Naive thymus-derived CD8-positive, alpha-beta T cell (primary cell): ENCODE results near the gene PCDHB11. TPM values are rescaled to one million over a fixed set of nuclear protein-coding genes. Genes with fewer than 3 reads are reported as not detected.
"Not testable (repeated sequence)": the region's sequence is repeated elsewhere in the genome, so short reads cannot be mapped to it uniquely, and the experiment has no call there.

Source experiments
- ATAC-seq, 2 donors: fragments of 150-1000 bp; cut with Tn5 transposase in 1 of 2; sonication (Bioruptor Pico), chemical (Tn5 transposase) in 1 of 2; 1 replicate in 1 of 2; 2 replicates in 1 of 2; pipeline ENCODE4 v1.10.0; 2021; ENCODE audit warnings: mild to moderate bottlenecking in 2 of 2, moderate library complexity in 2 of 2
- POLR2A ChIA-PET: fragments of 350-600 bp; sonication (Branson Sonifier 250); formaldehyde crosslinking; loops from one replicate; lab custom pipeline; 2021; ENCODE audit warnings: antibody characterized with exemption; lab: Charles Lee
- DNase-seq, 10 donors: peaks; one replicate each; pipeline versions ENCODE4 v3.0.0 to v3.0.0-alpha.2; 2020 to 2022
- H3K27ac Mint-ChIP-seq, 10 donors: one replicate each; pipeline ENCODE4 v1.8.0; 2020 to 2022; ENCODE audit warnings: mild to moderate bottlenecking in 10 of 10, mixed read lengths in 10 of 10, moderate library complexity in 4 of 10, inconsistent platforms in 1 of 10
- H3K27me3 Mint-ChIP-seq, 5 donors: one replicate each; pipeline ENCODE4 v1.8.0; 2021 to 2022; ENCODE audit warnings: mixed read lengths in 5 of 5
- H3K36me3 Mint-ChIP-seq, 3 donors: one replicate each; pipeline ENCODE4 v1.8.0; 2020 to 2022; ENCODE audit warnings: mixed read lengths in 3 of 3, mild to moderate bottlenecking in 2 of 3, inconsistent platforms in 1 of 3
- H3K4me1 Mint-ChIP-seq, 4 donors: one replicate each; pipeline ENCODE4 v1.8.0; 2021 to 2022; ENCODE audit warnings: mixed read lengths in 4 of 4
- H3K4me3 Mint-ChIP-seq, 10 donors: one replicate each; pipeline ENCODE4 v1.8.0; 2020 to 2022; ENCODE audit warnings: mild to moderate bottlenecking in 10 of 10, mixed read lengths in 10 of 10, moderate library complexity in 6 of 10, inconsistent platforms in 1 of 10
- H3K9me3 Mint-ChIP-seq, 9 donors: one replicate each; pipeline ENCODE4 v1.8.0; 2020 to 2022; ENCODE audit warnings: mixed read lengths in 9 of 9, mild to moderate bottlenecking in 3 of 9, inconsistent platforms in 1 of 9, moderate library complexity in 1 of 9
- polyA plus RNA-seq, 3 donors: library from polyadenylated mRNA; unstranded; fragments of 300-500 nt; fragmentation: Illumina TruSeq; gene quantifications; one replicate each; pipeline ENCODE4 v1.2.3, GENCODE V29; 2021
- total RNA-seq, 8 experiments: library from RNA in 2 of 8; stranded (reverse) in 2 of 8; gene quantifications; one replicate each; pipeline ENCODE4 v1.2.3 and lab custom pipeline; 2021 to 2026

The PCDHB11 gene
- total and polyA plus RNA-seq, 5 experiments from 2014 or later = not detected

GRCh38 chr5:141223112-141223783, 23.8 kb downstream of the PCDHB11 start, which contains the start of gene PCDHB14:
TSS of gene PCDHB14 (plus strand) at chr5:141223343. CDS start at chr5:141223506, 163 bp downstream.
- peak in 1 of 10 donors; percentile 2 for DNase-seq
- Mint-ChIP-seq H3K4me1 (peaks cover 0 to 2% (median 0%) of the 10 kb centered on the region in 4 donors), H3K36me3 (peaks cover 6 to 45% (median 14%) of the 10 kb centered on the region in 3 donors), H3K9me3 (peaks cover 7 to 78% (median 34%) of the 10 kb centered on the region in 9 donors), H3K4me3 (peak within 1 kb of the TSS in 6 of 10 donors; percentile 13 to 55 (median 20)), H3K27ac (no peak within 1 kb of the TSS), H3K27me3 (peaks cover 33 to 63% (median 60%) of the 10 kb centered on the region in 5 donors)
- ATAC-seq = no peak
- POLR2A ChIA-PET = no interaction called here

- ATAC-seq, H3K27ac Mint-ChIP-seq, POLR2A ChIA-PET, DNase-seq, H3K4me3 Mint-ChIP-seq, H3K4me1 Mint-ChIP-seq: not testable (repeated sequence)
- peaks cover 11 to 68% (median 27%) of the 10 kb centered on the region in 9 donors for H3K9me3 Mint-ChIP-seq
- peaks cover 27 to 56% (median 53%) of the 10 kb centered on the region in 5 donors for H3K27me3 Mint-ChIP-seq
- H3K36me3 Mint-ChIP-seq = peaks cover 3 to 36% (median 8%) of the 10 kb centered on the region in 3 donors
These were observed 25.4 kb downstream of the PCDHB11 start for GRCh38 chr5:141224844-141225243.

- H3K27me3 Mint-ChIP-seq = peaks cover 24 to 50% (median 48%) of the 10 kb centered on the region in 5 donors
- H3K4me3 Mint-ChIP-seq, DNase-seq, H3K27ac Mint-ChIP-seq, H3K4me1 Mint-ChIP-seq, POLR2A ChIA-PET, ATAC-seq: not testable (repeated sequence)
- H3K36me3 Mint-ChIP-seq = peaks cover 3 to 31% (median 8%) of the 10 kb centered on the region in 3 donors
- peaks cover 8 to 66% (median 24%) of the 10 kb centered on the region in 9 donors for H3K9me3 Mint-ChIP-seq
These were observed 26.0 kb downstream of the PCDHB11 start for GRCh38 chr5:141225421-141225820.

GRCh38 chr5:141234109-141234667, 34.8 kb downstream of the PCDHB11 start:
- no peak for ATAC-seq
- H3K4me3 Mint-ChIP-seq = no peak overlapping the region
- H3K4me1 Mint-ChIP-seq = no peaks in the 10 kb centered on the region
- H3K27ac Mint-ChIP-seq = no peak overlapping the region
- POLR2A ChIA-PET = no interaction called here
- no peak for DNase-seq
- H3K9me3 Mint-ChIP-seq = peaks cover 15 to 84% (median 43%) of the 10 kb centered on the region in 9 donors
- H3K27me3 Mint-ChIP-seq = peaks cover 20 to 56% (median 34%) of the 10 kb centered on the region in 5 donors
- peaks cover 14 to 49% (median 24%) of the 10 kb centered on the region in 3 donors for H3K36me3 Mint-ChIP-seq

- ATAC-seq, H3K27ac Mint-ChIP-seq, POLR2A ChIA-PET: not testable (repeated sequence)
These were observed 36.5 kb downstream of the PCDHB11 start for GRCh38 chr5:141235922-141236321.

GRCh38 chr5:141236516-141237313, 37.3 kb downstream of the PCDHB11 start:
- H3K4me3 Mint-ChIP-seq = peak overlapping the region in 1 of 10 donors; percentile 43

More at GRCh38 chr5:141235922-141236321, 36.5 kb downstream of the PCDHB11 start:
- H3K4me1 Mint-ChIP-seq, H3K4me3 Mint-ChIP-seq, DNase-seq: not testable (repeated sequence)
- Mint-ChIP-seq H3K9me3 (peaks cover 20 to 91% (median 51%) of the 10 kb centered on the region in 9 donors), H3K36me3 (peaks cover 19 to 66% (median 38%) of the 10 kb centered on the region in 3 donors), H3K27me3 (peaks cover 31 to 73% (median 49%) of the 10 kb centered on the region in 5 donors)

GRCh38 chr5:141241496-141241895, 42.1 kb downstream of the PCDHB11 start:
- no peaks in the 10 kb centered on the region for H3K4me1 Mint-ChIP-seq
- peaks cover 16 to 91% (median 68%) of the 10 kb centered on the region in 9 donors for H3K9me3 Mint-ChIP-seq
- DNase-seq (no peak), ATAC-seq (no peak)
- H3K27me3 Mint-ChIP-seq = peaks cover 37 to 79% (median 62%) of the 10 kb centered on the region in 5 donors
- H3K36me3 Mint-ChIP-seq = peaks cover 33 to 73% (median 66%) of the 10 kb centered on the region in 3 donors
- H3K4me3 Mint-ChIP-seq = no peak overlapping the region
- POLR2A ChIA-PET = no interaction called here
- H3K27ac Mint-ChIP-seq = no peak overlapping the region

More at GRCh38 chr5:141236516-141237313, 37.3 kb downstream of the PCDHB11 start:
- POLR2A ChIA-PET = no interaction called here
- H3K27me3 Mint-ChIP-seq = peaks cover 32 to 79% (median 53%) of the 10 kb centered on the region in 5 donors
- H3K27ac Mint-ChIP-seq = no peak overlapping the region
- no peak for ATAC-seq
- H3K36me3 Mint-ChIP-seq = peaks cover 20 to 61% (median 41%) of the 10 kb centered on the region in 3 donors
- peaks cover 16 to 87% (median 48%) of the 10 kb centered on the region in 9 donors for H3K9me3 Mint-ChIP-seq
- no peaks in the 10 kb centered on the region for H3K4me1 Mint-ChIP-seq
- DNase-seq = no peak

- Mint-ChIP-seq H3K36me3 (peaks cover 35 to 75% (median 73%) of the 10 kb centered on the region in 3 donors), H3K27me3 (peaks cover 24 to 49% (median 41%) of the 10 kb centered on the region in 5 donors), H3K4me3 (peak within 1 kb of the TSS in 8 of 10 donors; percentile 18 to 65 (median 32)), H3K4me1 (no peaks in the 10 kb centered on the region), H3K27ac (no peak within 1 kb of the TSS), H3K9me3 (peaks cover 19 to 91% (median 66%) of the 10 kb centered on the region in 9 donors)
- DNase-seq = peak in 2 of 10 donors; percentile 4 to 8
- POLR2A ChIA-PET = no interaction called here
- no peak for ATAC-seq
These were observed 45.9 kb downstream of the PCDHB11 start, which contains the start of gene PCDHB15 for GRCh38 chr5:141245250-141245717. TSS of gene PCDHB15 (plus strand) at chr5:141245395. CDS start at chr5:141245579, 184 bp downstream.

- POLR2A ChIA-PET, ATAC-seq, DNase-seq, H3K4me1 Mint-ChIP-seq, H3K27ac Mint-ChIP-seq, H3K4me3 Mint-ChIP-seq: not testable (repeated sequence)
- peaks cover 14 to 95% (median 68%) of the 10 kb centered on the region in 9 donors for H3K9me3 Mint-ChIP-seq
- H3K27me3 Mint-ChIP-seq = peaks cover 17 to 36% (median 29%) of the 10 kb centered on the region in 5 donors
- H3K36me3 Mint-ChIP-seq = peaks cover 28 to 64% (median 64%) of the 10 kb centered on the region in 3 donors
These were observed 47.5 kb downstream of the PCDHB11 start for GRCh38 chr5:141246971-141247370.

- H3K27ac Mint-ChIP-seq, H3K4me1 Mint-ChIP-seq, H3K4me3 Mint-ChIP-seq, ATAC-seq, DNase-seq, POLR2A ChIA-PET: not testable (repeated sequence)
- Mint-ChIP-seq H3K27me3 (peaks cover 16 to 35% (median 26%) of the 10 kb centered on the region in 5 donors), H3K36me3 (peaks cover 28 to 62% (median 60%) of the 10 kb centered on the region in 3 donors), H3K9me3 (peaks cover 15 to 95% (median 66%) of the 10 kb centered on the region in 9 donors)
These were observed 48.0 kb downstream of the PCDHB11 start for GRCh38 chr5:141247434-141247833.

- POLR2A ChIA-PET = no interaction called here
- Mint-ChIP-seq H3K27ac (no peak overlapping the region), H3K4me3 (no peak overlapping the region), H3K4me1 (no peaks in the 10 kb centered on the region), H3K36me3 (peaks cover 13 to 61% (median 42%) of the 10 kb centered on the region in 3 donors), H3K27me3 (peaks cover 0 to 9% (median 2%) of the 10 kb centered on the region in 5 donors), H3K9me3 (peaks cover 14 to 95% (median 56%) of the 10 kb centered on the region in 9 donors)
- no peak for ATAC-seq
- DNase-seq = no peak
These were observed 51.1 kb downstream of the PCDHB11 start for GRCh38 chr5:141250576-141250975.
